Measurements from ENCODE around the gene SEC23IP. TPM values are rescaled to one million over a fixed set of nuclear protein-coding genes. Genes with fewer than 3 reads are reported as not detected.
"Not testable (repeated sequence)": the region's sequence is repeated elsewhere in the genome, so short reads cannot be mapped to it uniquely, and the experiment has no call there.

Gene SEC23IP
- total RNA-seq, 1 experiment from 2014 or later = 116 TPM

DNA sequence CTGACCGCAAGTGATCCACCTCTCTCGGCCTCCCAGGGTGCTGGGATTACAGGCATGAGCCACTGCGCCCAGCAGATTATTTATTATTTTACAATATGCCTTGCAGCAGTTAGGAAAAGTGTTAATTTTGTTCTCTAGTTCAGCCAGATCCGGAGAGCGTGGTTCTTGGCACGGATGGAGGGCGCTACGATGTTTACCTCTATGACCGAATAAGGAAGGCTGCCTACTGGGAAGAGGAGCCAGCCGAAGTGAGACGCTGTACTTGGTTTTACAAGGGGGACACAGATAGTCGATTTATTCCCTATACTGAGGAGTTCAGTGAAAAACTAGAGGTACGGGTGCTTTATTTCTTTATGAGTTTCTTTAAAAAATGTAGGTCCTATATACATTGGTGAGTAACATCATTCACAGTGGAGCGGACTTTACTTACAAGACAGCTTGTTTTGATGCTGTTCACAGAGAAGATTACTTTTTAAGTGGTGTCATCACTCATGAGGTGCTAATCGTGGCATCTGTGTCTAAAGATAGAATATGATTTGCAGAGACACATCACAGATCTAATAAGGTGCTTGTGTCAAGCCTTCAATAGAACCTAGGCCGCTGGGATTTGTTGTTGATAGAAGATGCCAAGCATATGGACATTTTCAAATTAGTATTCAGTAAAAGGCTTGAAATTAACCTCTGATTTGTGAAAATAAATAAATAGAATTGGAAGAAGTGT lies 11.6 kb downstream of the SEC23IP start:
- intact Hi-C loops (cut with micrococcal nuclease; ENCODE audit: unreplicated experiment) = no loop called here
- peaks cover 2% of the 10 kb centered on the region for H3K36me3 ChIP-seq (ENCODE audit: control insufficient read depth, insufficient read depth, low read length)

DNA sequence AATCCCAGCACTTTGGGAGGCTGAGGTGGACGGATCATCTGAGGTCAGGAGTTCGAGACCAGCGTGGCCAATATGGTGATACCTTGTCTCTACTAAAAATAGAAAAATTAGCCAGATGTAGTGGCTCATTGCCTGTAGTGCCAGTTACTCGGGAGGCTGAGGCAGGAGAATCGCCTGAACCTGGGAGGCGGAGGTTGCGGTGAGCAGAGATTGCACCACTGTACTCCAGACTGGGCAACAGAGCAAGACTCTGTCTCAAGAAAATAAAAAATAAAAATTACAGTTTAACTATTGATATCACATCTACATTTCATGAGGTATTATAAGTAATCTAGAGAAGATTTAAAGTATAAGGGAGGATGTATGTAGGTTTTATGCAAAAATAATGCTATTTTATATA lies 15.2 kb downstream of the SEC23IP start:
- BruUV-seq (replicated peaks); DNase-seq; POLR2A ChIA-PET; H3K9me3 ChIP-seq; intact Hi-C loops (cut with micrococcal nuclease; ENCODE audit: unreplicated experiment); H3K27me3 Mint-ChIP-seq (ENCODE audit: insufficient read depth, unreplicated experiment); CTCF ChIA-PET; H3K4me1 Mint-ChIP-seq (ENCODE audit: low read depth, unreplicated experiment); H3K27me3 ChIP-seq (replicated peaks; ENCODE audit: control insufficient read depth, insufficient read depth, low read length); H3K4me3 Mint-ChIP-seq (ENCODE audit: unreplicated experiment); H3K4me1 ChIP-seq; H3K27ac Mint-ChIP-seq (ENCODE audit: unreplicated experiment); H3K4me3 ChIP-seq (ENCODE audit: low read depth, low read length); H3K9me3 Mint-ChIP-seq (ENCODE audit: unreplicated experiment); H3K36me3 ChIP-seq (ENCODE audit: control insufficient read depth, insufficient read depth, low read length): not testable (repeated sequence)
- H3K36me3 Mint-ChIP-seq (ENCODE audit: insufficient read depth, unreplicated experiment) = peaks cover 84% of the 10 kb centered on the region

More for the DNA sequence above, 11.6 kb downstream of the SEC23IP start:
- peaks cover 80% of the 10 kb centered on the region for H3K36me3 Mint-ChIP-seq (ENCODE audit: insufficient read depth, unreplicated experiment)
- Histone ChIP-seq H3K4me1 (no peaks in the 10 kb centered on the region), H3K27me3 (replicated peaks; ENCODE audit: control insufficient read depth, insufficient read depth, low read length) (no peaks in the 10 kb centered on the region), H3K9me3 (no peaks in the 10 kb centered on the region), H3K4me3 (ENCODE audit: low read depth, low read length) (no peak overlapping the region)
- H3K4me3 Mint-ChIP-seq (ENCODE audit: unreplicated experiment) = no peak overlapping the region
- H3K27ac Mint-ChIP-seq (ENCODE audit: unreplicated experiment) = no peak overlapping the region
- ChIA-PET CTCF (no interaction called here), POLR2A (no interaction called here)
- no peaks in the 10 kb centered on the region for H3K27me3 Mint-ChIP-seq (ENCODE audit: insufficient read depth, unreplicated experiment)
- no TSS peak for BruUV-seq (replicated peaks)
- H3K9me3 Mint-ChIP-seq (ENCODE audit: unreplicated experiment) = no peaks in the 10 kb centered on the region
- H3K4me1 Mint-ChIP-seq (ENCODE audit: low read depth, unreplicated experiment) = no peaks in the 10 kb centered on the region
- DNase-seq = no peak
- TF ChIP-seq, protein P1, sequence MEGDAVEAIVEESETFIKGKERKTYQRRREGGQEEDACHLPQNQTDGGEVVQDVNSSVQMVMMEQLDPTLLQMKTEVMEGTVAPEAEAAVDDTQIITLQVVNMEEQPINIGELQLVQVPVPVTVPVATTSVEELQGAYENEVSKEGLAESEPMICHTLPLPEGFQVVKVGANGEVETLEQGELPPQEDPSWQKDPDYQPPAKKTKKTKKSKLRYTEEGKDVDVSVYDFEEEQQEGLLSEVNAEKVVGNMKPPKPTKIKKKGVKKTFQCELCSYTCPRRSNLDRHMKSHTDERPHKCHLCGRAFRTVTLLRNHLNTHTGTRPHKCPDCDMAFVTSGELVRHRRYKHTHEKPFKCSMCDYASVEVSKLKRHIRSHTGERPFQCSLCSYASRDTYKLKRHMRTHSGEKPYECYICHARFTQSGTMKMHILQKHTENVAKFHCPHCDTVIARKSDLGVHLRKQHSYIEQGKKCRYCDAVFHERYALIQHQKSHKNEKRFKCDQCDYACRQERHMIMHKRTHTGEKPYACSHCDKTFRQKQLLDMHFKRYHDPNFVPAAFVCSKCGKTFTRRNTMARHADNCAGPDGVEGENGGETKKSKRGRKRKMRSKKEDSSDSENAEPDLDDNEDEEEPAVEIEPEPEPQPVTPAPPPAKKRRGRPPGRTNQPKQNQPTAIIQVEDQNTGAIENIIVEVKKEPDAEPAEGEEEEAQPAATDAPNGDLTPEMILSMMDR (IDR thresholded peaks at IDR 0.05; ENCODE audit: insufficient read depth in 1 of 2, low read depth in 1 of 2, low read length in 1 of 2, severe bottlenecking in 1 of 2, unreplicated experiment in 1 of 2) = no peak

DNA sequence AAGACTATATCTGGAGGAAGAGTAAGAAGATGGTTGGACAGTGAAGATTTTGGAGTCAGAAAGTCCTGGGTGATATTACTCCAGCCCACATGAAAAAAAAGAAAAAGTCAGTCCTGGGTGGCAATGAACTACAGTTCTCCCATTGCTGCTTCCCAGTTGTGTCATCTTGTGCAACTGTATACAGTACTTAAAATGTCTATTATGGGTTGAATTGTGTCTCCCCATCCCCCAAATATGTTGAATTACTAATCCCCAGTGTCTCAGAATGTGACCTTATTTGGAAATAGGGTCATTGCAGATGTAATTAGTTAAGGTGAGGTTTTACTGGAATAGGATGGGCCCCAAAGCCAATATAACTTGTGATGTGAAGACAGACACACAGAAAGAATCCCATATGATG lies 15.6 kb downstream of the SEC23IP start:
- ChIA-PET CTCF (no interaction called here), POLR2A (no interaction called here)
- Mint-ChIP-seq H3K4me3 (ENCODE audit: unreplicated experiment) (no peak overlapping the region), H3K4me1 (ENCODE audit: low read depth, unreplicated experiment) (no peaks in the 10 kb centered on the region), H3K9me3 (ENCODE audit: unreplicated experiment) (no peaks in the 10 kb centered on the region), H3K36me3 (ENCODE audit: insufficient read depth, unreplicated experiment) (peaks cover 84% of the 10 kb centered on the region), H3K27me3 (ENCODE audit: insufficient read depth, unreplicated experiment) (no peaks in the 10 kb centered on the region), H3K27ac (ENCODE audit: unreplicated experiment) (no peak overlapping the region)
- intact Hi-C loops (cut with micrococcal nuclease; ENCODE audit: unreplicated experiment) = no loop called here
- DNase-seq = no peak
- TF ChIP-seq, protein P1 (IDR thresholded peaks at IDR 0.05; ENCODE audit: insufficient read depth in 1 of 2, low read depth in 1 of 2, low read length in 1 of 2, severe bottlenecking in 1 of 2, unreplicated experiment in 1 of 2) = no peak
- BruUV-seq (replicated peaks) = no TSS peak
- Histone ChIP-seq H3K4me3 (ENCODE audit: low read depth, low read length) (no peak overlapping the region), H3K36me3 (ENCODE audit: control insufficient read depth, insufficient read depth, low read length) (peaks cover 3% of the 10 kb centered on the region; the same call in 1 of the 2 replicates), H3K27me3 (replicated peaks; ENCODE audit: control insufficient read depth, insufficient read depth, low read length) (no peaks in the 10 kb centered on the region), H3K4me1 (no peaks in the 10 kb centered on the region), H3K9me3 (no peaks in the 10 kb centered on the region)
